Measurements from ENCODE around the gene TEKT3.

GRCh38 chr17:15309793-15310192, 31.6 kb downstream of the TEKT3 start:
- TF ChIP-seq REST (tag by site-specific recombination; IDR thresholded peaks at IDR 0.05) (no peak), CTCF (tag by site-specific recombination; IDR thresholded peaks at IDR 0.05) (no peak), SP3 (tag by site-specific recombination; IDR thresholded peaks at IDR 0.05) (no peak), ZSCAN16 (tag by site-specific recombination; IDR thresholded peaks at IDR 0.05) (no peak), ZNF148 (tag by site-specific recombination; IDR thresholded peaks at IDR 0.05; ENCODE audit: borderline replicate concordance) (no peak), ZNF530 (tag by site-specific recombination; IDR thresholded peaks at IDR 0.05; ENCODE audit: low read depth) (no peak), ATF2 (tag by site-specific recombination; IDR thresholded peaks at IDR 0.05; ENCODE audit: low read depth) (no peak), TCF7L2 (IDR thresholded peaks at IDR 0.05; ENCODE audit: borderline replicate concordance, low read depth, low read length) (no peak)
